ENCODE data around the gene PITHD1.
"Not testable (repeated sequence)": the region's sequence is repeated elsewhere in the genome, so short reads cannot be mapped to it uniquely, and the experiment has no call there.

The PITHD1 gene, protein sequence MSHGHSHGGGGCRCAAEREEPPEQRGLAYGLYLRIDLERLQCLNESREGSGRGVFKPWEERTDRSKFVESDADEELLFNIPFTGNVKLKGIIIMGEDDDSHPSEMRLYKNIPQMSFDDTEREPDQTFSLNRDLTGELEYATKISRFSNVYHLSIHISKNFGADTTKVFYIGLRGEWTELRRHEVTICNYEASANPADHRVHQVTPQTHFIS

GRCh38 chr1:23777979-23778814 is at the start of gene PITHD1:
Gene PITHD1, plus strand, starts transcription at chr1:23778418. Its CDS starts 98 bp downstream, at chr1:23778516.
- peak; percentile 85 for DNase-seq (ENCODE audit: low read depth)
- TF ChIP-seq, protein P1, sequence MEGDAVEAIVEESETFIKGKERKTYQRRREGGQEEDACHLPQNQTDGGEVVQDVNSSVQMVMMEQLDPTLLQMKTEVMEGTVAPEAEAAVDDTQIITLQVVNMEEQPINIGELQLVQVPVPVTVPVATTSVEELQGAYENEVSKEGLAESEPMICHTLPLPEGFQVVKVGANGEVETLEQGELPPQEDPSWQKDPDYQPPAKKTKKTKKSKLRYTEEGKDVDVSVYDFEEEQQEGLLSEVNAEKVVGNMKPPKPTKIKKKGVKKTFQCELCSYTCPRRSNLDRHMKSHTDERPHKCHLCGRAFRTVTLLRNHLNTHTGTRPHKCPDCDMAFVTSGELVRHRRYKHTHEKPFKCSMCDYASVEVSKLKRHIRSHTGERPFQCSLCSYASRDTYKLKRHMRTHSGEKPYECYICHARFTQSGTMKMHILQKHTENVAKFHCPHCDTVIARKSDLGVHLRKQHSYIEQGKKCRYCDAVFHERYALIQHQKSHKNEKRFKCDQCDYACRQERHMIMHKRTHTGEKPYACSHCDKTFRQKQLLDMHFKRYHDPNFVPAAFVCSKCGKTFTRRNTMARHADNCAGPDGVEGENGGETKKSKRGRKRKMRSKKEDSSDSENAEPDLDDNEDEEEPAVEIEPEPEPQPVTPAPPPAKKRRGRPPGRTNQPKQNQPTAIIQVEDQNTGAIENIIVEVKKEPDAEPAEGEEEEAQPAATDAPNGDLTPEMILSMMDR (conservative IDR thresholded peaks at IDR 0.05; ENCODE audit: low read depth, low read length): no peak
- H3K4me3 ChIP-seq (ENCODE audit: low read depth, low read length): peak within 1 kb of the TSS; percentile 80

- no peak overlapping the region for H3K4me3 ChIP-seq (ENCODE audit: low read depth, low read length)
- DNase-seq (ENCODE audit: low read depth): peak; percentile 22
- TF ChIP-seq, protein P1 (conservative IDR thresholded peaks at IDR 0.05; ENCODE audit: low read depth, low read length): no peak
Observed at GRCh38 chr1:23732363-23733224, 45.6 kb upstream of the PITHD1 start.

- H3K4me3 ChIP-seq (ENCODE audit: low read depth, low read length); DNase-seq (ENCODE audit: low read depth): not testable (repeated sequence)
Observed at GRCh38 chr1:23733281-23733680, 44.9 kb upstream of the PITHD1 start.

DNA sequence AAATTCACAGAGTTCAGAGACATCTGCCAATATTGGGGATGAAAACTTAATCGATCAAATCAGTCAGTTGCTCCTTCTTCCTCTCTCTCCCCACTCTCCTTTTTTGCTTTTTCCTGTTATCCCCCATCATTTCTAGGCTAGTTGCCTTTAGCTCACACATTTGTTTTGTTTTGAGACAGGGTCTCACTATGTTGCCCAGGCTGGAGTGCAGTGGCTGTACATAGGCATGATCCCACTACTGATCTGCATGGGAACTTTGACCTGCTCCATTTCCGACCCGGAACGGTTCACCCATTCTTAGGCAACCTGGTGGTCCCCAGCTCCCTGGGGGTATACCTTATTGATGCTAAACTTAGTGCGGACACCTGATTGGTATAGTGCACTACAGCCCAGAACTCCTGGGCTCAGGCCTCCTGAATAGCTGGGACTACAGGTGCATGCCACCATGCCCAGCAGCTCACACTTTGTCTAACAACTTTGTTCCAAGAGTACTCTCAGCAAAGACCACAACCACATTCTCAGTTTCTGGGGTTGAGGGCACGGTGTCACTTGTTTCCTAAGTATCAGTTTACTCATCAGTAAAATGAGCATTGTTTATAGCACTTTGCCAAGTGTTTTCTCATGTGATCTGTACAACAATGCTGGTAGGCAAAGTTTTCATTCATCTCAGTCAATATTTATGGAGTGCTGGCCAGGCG is 41.6 kb upstream of the PITHD1 start:
- TF ChIP-seq, protein P1 (conservative IDR thresholded peaks at IDR 0.05; ENCODE audit: low read depth, low read length): no peak
- H3K4me3 ChIP-seq (ENCODE audit: low read depth, low read length): no peak overlapping the region
- DNase-seq (ENCODE audit: low read depth): no peak

GRCh38 chr1:23741609-23742008 is 36.6 kb upstream of the PITHD1 start:
- H3K4me3 ChIP-seq (ENCODE audit: low read depth, low read length): no peak overlapping the region
- no peak for DNase-seq (ENCODE audit: low read depth)
- TF ChIP-seq, protein P1 (conservative IDR thresholded peaks at IDR 0.05; ENCODE audit: low read depth, low read length): no peak

GRCh38 chr1:23742670-23743286 is 35.4 kb upstream of the PITHD1 start:
- TF ChIP-seq, protein P1 (conservative IDR thresholded peaks at IDR 0.05; ENCODE audit: low read depth, low read length): no peak
- peak overlapping the region; percentile 91 for H3K4me3 ChIP-seq (ENCODE audit: low read depth, low read length)
- DNase-seq (ENCODE audit: low read depth): no peak

Measured in choroid plexus epithelial cell (primary cell).